Measurements from ENCODE around the gene RBM7.

Gene RBM7

DNA sequence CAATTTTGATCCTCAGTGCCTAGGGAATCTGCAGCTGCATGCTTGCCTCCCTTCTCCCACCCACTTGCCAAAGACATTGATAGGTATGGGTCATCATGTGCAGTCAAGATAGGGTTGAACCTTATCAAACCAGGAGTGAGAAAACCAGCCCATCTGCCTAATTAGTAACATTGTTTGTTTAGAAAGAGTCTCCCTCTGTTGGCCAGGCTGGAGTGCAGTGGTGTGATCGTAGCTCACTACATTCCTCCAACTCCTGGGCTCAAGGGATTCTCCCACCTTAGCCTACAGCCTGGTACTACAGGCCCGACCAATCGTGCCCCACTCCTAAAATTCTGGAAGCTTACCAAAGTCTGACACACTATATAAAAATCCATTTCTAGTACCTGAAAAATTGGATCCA lies 4.7 kb upstream of the RBM7 start:
- no peak for DNase-seq (ENCODE audit: low read depth)
- no peak overlapping the region for H3K4me3 ChIP-seq (ENCODE audit: low read length)
- TF ChIP-seq CTCF (conservative IDR thresholded peaks at IDR 0.05; ENCODE audit: low read depth, low read length) = peak; percentile 48

GRCh38 chr11:114396916-114397315 lies 3.5 kb upstream of the RBM7 start:
- DNase-seq (ENCODE audit: low read depth) = no peak
- no peak for TF ChIP-seq CTCF (conservative IDR thresholded peaks at IDR 0.05; ENCODE audit: low read depth, low read length)
- no peak overlapping the region for H3K4me3 ChIP-seq (ENCODE audit: low read length)

GRCh38 chr11:114397349-114397982 lies 3.0 kb upstream of the RBM7 start:
- TF ChIP-seq CTCF (conservative IDR thresholded peaks at IDR 0.05; ENCODE audit: low read depth, low read length) = no peak
- no peak for DNase-seq (ENCODE audit: low read depth)
- H3K4me3 ChIP-seq (ENCODE audit: low read length) = no peak overlapping the region

- DNase-seq (ENCODE audit: low read depth) = no peak
- TF ChIP-seq CTCF (conservative IDR thresholded peaks at IDR 0.05; ENCODE audit: low read depth, low read length) = no peak
- H3K4me3 ChIP-seq (ENCODE audit: low read length) = no peak overlapping the region
Observed at GRCh38 chr11:114398303-114398920, 2.1 kb upstream of the RBM7 start.

GRCh38 chr11:114399490-114400215 lies 813 bp upstream of the RBM7 start:
- DNase-seq (ENCODE audit: low read depth) = peak; percentile 22
- H3K4me3 ChIP-seq (ENCODE audit: low read length) = peak overlapping the region; percentile 84
- no peak for TF ChIP-seq CTCF (conservative IDR thresholded peaks at IDR 0.05; ENCODE audit: low read depth, low read length)

DNA sequence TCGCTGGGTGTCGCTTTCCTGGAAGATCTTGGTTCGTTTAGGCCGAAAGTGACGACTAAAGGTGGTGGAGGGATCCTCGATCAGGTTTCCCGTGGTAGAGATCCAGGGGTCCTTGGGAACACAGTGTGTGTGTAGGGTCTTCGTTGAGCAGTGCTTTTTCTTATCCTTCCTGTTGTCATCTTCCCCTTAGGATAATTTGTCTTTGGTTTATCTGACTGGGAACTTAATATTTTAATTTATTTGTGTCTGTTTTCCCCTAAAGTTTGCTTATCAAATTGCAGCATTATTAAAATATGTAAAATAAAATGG lies 403 bp downstream of the RBM7 start:
- peak; percentile 14 for TF ChIP-seq CTCF (conservative IDR thresholded peaks at IDR 0.05; ENCODE audit: low read depth, low read length)
- DNase-seq (ENCODE audit: low read depth) = peak; percentile 14
- H3K4me3 ChIP-seq (ENCODE audit: low read length) = peak overlapping the region; percentile 84

DNA sequence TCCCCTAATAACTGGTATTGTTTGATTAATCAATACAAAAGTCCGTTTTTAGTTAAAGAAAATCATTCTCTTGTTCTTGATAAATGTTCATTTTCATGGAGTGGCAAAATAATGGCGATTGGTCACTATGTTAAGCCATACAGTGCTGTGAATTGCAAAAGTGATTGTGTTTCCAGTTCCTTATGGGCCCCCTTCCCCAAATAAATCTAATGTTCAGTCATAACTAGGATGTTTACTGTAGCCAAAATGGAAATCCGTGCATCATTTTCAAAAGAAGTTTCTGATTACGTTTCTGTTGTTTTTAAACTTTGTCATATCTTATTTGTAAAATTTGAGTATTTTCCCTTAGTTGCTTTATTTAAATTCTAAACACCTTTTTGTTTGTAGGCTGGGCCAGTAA lies 845 bp downstream of the RBM7 start:
- TF ChIP-seq CTCF (conservative IDR thresholded peaks at IDR 0.05; ENCODE audit: low read depth, low read length) = no peak
- H3K4me3 ChIP-seq (ENCODE audit: low read length) = peak overlapping the region; percentile 84
- DNase-seq (ENCODE audit: low read depth) = no peak
